IPS-15b (cell line): Measurements from ENCODE around the gene LOXL4.

ENCODE experiments used
- H3K27me3 ChIP-seq: one replicate; pipeline ENCODE4 v1.6.1; 2013; ENCODE audit warnings: low read length; ENCODE audit not compliant: control insufficient read depth, insufficient read depth
- H3K36me3 ChIP-seq: one replicate; pipeline ENCODE4 v1.6.1; 2013; ENCODE audit warnings: low read length; ENCODE audit not compliant: control insufficient read depth, insufficient read depth
- H3K4me1 ChIP-seq: one replicate; pipeline ENCODE4 v1.6.1; 2013; ENCODE audit warnings: mild to moderate bottlenecking, low read length; ENCODE audit not compliant: control insufficient read depth, insufficient read depth
- H3K4me3 ChIP-seq: one replicate; pipeline ENCODE4 v1.5.1; 2013; ENCODE audit warnings: low read depth, low read length
- H3K9ac ChIP-seq: one replicate; pipeline ENCODE4 v1.6.1; 2013; ENCODE audit warnings: low read depth, mild to moderate bottlenecking, low read length
- H3K9me3 ChIP-seq: one replicate; pipeline ENCODE4 v1.6.1; 2013; ENCODE audit warnings: mild to moderate bottlenecking, low read length; ENCODE audit not compliant: control insufficient read depth, insufficient read depth

Gene LOXL4

DNA sequence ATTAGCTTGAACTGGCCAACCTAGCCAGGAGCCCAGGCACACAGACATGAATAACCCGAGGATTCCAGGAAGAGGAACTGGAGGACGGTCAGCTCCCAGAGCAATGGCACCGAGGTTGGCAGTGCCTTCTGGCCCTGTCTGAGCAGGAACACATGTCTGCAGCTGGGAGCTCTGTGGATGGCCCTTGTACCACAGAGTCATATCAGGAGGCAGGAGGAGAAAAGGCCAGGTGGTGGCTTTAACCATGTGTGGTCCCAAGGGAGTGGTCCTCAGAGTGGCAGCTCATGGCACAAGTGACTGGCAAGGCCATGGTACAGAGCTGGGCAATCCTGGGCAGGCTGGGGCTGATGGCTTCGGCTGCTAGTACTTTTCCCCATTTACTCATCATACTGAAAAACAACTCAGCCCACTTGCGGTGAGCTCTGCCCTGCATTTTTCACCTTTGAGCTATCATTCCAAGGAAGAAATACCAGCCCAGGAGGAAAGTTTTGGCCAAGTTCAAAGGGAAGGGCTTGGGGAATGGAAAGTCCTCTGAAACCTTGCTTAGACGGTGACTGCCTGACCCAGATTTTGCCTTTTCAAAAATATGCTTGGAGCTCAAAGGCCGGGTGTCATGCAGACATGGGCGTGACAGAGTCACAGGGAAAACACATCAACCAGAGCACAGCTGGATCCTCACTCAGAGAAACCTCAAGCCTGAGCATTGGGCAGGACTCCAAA, 25.7 kb upstream of the LOXL4 start:
- H3K9ac ChIP-seq, result no peak overlapping the region
- no peaks in the 10 kb centered on the region for H3K9me3 ChIP-seq

DNA sequence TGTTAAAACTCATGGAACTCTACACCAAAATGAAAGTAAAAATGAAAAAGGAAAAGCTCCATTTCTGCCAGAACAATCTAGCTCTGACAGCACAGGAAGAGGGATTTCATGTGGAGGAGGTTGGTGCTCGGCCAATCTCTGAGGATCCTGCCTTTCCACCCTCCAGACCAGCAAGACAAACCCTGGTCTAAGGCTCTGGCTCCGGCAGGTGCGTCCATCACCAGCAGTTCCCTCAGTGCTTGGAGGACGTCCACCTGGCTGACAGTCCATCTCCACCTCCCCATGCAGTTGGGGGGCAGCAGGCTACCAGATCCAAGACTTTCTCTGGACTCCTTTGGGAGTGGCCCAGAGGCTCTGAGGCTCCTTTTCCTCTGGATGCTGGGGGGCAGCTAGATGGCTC, 25.0 kb upstream of the LOXL4 start:
- Histone ChIP-seq H3K36me3 (no peaks in the 10 kb centered on the region), H3K4me3 (no peak overlapping the region), H3K9me3 (no peaks in the 10 kb centered on the region), H3K4me1 (peaks cover 8% of the 10 kb centered on the region), H3K27me3 (no peaks in the 10 kb centered on the region), H3K9ac (no peak overlapping the region)

More for the DNA sequence above, 25.7 kb upstream of the LOXL4 start:
- Histone ChIP-seq H3K27me3 (no peaks in the 10 kb centered on the region), H3K4me3 (no peak overlapping the region), H3K36me3 (no peaks in the 10 kb centered on the region), H3K4me1 (peaks cover 8% of the 10 kb centered on the region)

DNA sequence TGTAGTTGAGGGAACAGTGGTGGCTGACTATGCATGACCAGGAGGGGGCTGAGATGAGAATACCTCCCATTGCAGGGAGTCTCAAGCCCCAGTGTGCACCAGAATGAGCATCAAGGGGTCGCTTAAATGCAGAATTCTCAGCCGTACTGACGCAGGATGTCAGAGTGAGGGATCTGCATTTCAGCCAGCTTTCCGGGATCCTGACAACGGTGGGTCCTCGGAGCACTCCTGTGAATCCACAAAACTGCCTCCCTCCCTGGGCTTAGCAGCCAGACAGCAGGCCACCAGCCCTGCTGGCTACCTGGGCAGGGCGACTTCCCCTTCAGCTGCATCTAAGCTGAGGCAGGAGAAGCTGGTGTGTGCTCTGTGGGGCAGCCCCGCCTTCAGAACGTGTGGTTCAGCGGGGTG, 21.8 kb upstream of the LOXL4 start:
- Histone ChIP-seq H3K36me3 (no peaks in the 10 kb centered on the region), H3K27me3 (no peaks in the 10 kb centered on the region), H3K4me3 (no peak overlapping the region), H3K9me3 (no peaks in the 10 kb centered on the region), H3K9ac (no peak overlapping the region), H3K4me1 (no peaks in the 10 kb centered on the region)

DNA sequence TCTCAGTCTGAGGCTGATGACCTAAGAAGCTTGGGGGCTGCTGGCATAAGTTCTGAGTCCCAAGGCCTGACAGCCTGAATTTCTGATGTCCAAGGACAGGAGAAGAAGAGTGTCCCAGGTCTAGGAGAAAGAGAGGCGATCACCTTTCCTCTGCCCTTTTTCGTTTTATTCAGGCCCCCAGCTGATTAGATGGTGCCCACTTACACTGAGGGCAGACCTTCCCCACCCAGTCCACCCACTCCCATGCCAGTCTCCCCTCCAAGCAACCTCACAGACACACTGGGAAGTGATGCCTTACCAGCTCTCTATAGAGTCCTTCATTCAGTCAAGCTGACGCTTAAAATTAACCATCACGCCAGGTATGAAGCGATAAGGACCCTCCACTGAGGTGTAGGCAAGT, 19.3 kb upstream of the LOXL4 start:
- Histone ChIP-seq H3K9ac (no peak overlapping the region), H3K36me3 (no peaks in the 10 kb centered on the region), H3K9me3 (no peaks in the 10 kb centered on the region), H3K4me1 (no peaks in the 10 kb centered on the region), H3K4me3 (no peak overlapping the region), H3K27me3 (peaks cover 2% of the 10 kb centered on the region)

DNA sequence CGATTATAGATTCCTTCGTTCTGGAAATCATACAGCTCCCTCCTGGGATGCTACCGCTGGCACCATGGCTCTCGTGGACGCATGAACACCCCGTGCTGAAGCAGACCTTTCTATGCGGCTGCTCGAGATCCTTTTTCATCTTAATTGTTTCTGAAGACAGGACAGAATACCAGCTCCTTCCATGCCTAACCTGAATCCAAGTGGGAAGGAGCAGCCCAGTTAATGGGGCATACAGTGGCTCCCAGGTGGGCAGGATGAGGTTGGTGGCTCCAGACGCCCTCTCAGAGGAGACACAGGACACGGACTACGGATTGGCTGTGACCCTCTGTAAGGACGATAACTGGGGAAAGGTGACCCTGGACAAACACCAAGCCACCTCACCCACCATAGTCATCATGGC, 18.4 kb upstream of the LOXL4 start:
- H3K36me3 ChIP-seq, result no peaks in the 10 kb centered on the region
- no peaks in the 10 kb centered on the region for H3K9me3 ChIP-seq
- no peak overlapping the region for H3K9ac ChIP-seq
- H3K4me3 ChIP-seq, result no peak overlapping the region
- peaks cover 2% of the 10 kb centered on the region for H3K27me3 ChIP-seq
- H3K4me1 ChIP-seq, result no peaks in the 10 kb centered on the region

DNA sequence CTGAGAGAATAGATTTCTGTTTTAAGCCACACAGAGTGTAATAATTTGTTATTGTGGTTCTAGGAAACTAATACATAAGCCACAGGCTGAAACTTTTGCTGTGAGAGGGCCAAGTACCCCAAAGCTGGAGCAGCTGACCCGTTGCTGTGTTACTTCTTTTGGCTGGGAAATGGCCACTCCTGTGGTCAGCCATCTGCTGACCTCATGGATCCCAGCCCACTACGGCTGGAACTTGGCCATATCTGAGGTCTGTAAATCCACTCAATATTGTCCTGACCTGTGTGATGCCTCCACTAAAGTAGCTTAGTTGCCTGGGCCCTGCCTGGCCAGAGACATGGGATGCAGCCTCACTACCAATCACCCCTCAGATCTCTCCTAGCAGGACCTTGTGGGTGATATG, 17.4 kb upstream of the LOXL4 start:
- no peaks in the 10 kb centered on the region for H3K9me3 ChIP-seq
- no peaks in the 10 kb centered on the region for H3K4me1 ChIP-seq
- no peak overlapping the region for H3K4me3 ChIP-seq
- H3K9ac ChIP-seq, result no peak overlapping the region
- H3K36me3 ChIP-seq, result no peaks in the 10 kb centered on the region
- H3K27me3 ChIP-seq, result peaks cover 2% of the 10 kb centered on the region

DNA sequence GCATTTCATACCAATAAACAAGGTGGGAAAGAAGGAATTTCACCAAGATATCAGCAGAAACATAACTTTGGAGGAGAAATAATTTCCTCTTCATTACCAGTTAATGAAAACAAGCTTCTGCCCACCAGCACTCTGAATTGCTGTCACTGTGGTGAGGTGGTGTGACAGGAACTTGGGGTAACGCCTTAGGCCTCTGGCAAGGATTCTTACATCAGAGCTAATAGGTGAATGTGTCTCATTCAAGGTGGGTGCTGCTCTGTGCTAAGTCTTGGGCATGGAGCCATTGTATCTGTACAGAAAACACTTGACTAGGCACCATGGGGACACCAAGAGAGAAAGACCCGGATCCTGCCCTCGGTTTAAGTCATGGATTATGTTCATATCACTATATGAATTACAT, 8.3 kb upstream of the LOXL4 start:
- Histone ChIP-seq H3K36me3 (no peaks in the 10 kb centered on the region), H3K9ac (no peak overlapping the region), H3K27me3 (no peaks in the 10 kb centered on the region), H3K9me3 (no peaks in the 10 kb centered on the region), H3K4me3 (no peak overlapping the region), H3K4me1 (peaks cover 4% of the 10 kb centered on the region)

DNA sequence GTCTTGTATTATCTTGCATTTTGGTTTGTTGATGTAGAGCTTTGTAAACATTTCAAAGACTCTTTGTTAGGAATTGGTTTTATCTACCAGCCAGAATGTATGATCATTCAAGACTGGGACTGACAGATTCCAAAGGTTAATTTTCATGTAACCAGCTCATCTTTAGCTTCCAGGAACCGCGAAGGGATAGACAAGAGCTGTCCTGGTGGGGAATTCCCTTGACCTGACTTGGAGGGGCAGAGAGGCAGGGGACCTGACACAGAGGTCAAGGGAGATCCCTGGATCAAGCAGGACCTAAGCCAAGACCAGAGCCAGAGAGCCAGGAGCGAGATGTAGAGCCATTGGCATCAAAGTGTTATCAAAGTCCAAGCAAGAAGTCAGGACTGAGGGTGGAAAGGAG, 6.6 kb upstream of the LOXL4 start:
- H3K27me3 ChIP-seq, result no peaks in the 10 kb centered on the region
- H3K4me1 ChIP-seq, result peaks cover 9% of the 10 kb centered on the region

DNA sequence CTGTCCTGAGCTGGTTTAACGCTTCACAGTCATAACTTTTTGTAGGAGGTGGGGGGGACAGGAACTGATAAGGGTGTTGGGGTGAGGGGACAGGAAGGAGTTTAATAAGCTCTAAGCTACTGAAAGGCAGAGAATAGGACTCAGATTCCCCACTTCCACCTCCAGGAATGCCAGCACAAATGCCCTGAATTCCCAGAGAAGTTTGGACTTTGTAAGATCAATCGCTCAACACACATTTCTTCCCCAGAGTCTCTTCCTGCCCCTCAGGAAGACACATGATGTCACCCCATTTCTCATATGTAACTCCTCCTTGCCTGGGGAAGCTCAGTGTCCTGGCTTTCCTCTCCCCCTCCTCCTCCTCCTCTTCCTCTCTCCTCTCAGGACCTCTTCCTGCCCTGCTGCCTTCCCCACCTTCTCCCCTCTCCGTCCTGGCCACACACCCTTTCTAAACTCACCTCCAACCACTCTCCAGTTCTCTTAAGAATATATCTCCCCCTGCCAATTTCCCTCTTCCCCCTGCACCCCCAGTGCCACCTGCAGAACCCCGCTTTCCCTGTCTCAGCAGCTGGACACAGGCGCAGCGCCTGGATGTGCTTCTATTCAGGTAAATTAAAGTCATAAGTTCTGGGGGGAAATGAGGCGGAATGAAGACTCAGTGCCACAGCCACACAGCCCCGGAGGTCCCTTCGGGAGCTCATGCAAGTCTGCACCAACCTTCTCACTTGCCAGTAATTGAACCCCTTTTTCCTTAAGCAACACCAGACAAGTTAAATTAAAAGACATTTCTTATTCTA, 5.3 kb upstream of the LOXL4 start:
- Histone ChIP-seq H3K9ac (no peak overlapping the region), H3K9me3 (no peaks in the 10 kb centered on the region), H3K27me3 (no peaks in the 10 kb centered on the region), H3K4me3 (no peak overlapping the region), H3K4me1 (peaks cover 9% of the 10 kb centered on the region), H3K36me3 (no peaks in the 10 kb centered on the region)

More for the DNA sequence above, 6.6 kb upstream of the LOXL4 start:
- Histone ChIP-seq H3K9ac (no peak overlapping the region), H3K9me3 (no peaks in the 10 kb centered on the region), H3K36me3 (no peaks in the 10 kb centered on the region), H3K4me3 (no peak overlapping the region)

DNA sequence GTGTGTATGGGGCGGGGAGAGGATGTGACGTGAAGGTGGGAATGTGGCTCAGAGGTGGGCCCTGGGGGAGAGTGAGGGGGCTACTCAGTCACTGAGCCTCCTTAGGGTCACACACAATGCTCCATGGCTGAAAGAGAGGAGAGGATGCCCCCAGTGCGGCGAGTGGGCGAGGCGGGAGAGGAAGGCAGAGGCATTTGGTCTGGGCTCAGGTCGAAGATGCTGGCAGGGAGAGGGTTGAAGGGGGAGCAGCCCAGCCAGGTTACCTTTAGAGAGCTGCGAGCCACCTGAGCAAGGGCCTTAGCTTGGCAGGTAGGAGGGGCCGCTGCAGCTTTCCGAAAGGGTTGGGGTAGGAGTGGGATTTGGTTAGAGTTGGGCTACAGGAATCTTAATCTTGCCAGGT, 4.7 kb upstream of the LOXL4 start:
- H3K4me3 ChIP-seq, result no peak overlapping the region
- no peak overlapping the region for H3K9ac ChIP-seq
- H3K27me3 ChIP-seq, result no peaks in the 10 kb centered on the region
- H3K9me3 ChIP-seq, result no peaks in the 10 kb centered on the region
- peaks cover 9% of the 10 kb centered on the region for H3K4me1 ChIP-seq
- H3K36me3 ChIP-seq, result no peaks in the 10 kb centered on the region

DNA sequence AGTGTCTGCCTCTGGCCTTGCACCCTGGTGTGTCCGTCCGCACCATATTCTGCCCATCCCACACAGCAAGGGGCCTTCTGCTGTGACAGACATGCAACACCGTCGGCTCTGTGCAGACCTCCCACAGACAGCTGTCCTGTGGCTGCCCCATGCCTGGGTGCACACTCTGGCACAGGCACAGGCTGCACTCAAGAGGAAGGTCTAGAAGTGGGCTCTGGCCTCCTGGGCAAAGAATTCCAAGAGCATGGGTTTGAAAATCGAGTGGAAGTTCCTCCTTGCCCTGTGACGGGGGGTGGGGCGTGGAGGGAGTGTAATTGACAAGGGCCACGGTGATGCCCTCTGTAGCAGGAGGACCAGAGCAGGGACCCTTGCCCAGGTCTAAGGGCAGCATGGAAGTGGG, 4.3 kb upstream of the LOXL4 start:
- Histone ChIP-seq H3K9me3 (no peaks in the 10 kb centered on the region), H3K36me3 (no peaks in the 10 kb centered on the region), H3K27me3 (peaks cover 4% of the 10 kb centered on the region), H3K4me1 (peaks cover 12% of the 10 kb centered on the region), H3K4me3 (no peak overlapping the region), H3K9ac (no peak overlapping the region)

DNA sequence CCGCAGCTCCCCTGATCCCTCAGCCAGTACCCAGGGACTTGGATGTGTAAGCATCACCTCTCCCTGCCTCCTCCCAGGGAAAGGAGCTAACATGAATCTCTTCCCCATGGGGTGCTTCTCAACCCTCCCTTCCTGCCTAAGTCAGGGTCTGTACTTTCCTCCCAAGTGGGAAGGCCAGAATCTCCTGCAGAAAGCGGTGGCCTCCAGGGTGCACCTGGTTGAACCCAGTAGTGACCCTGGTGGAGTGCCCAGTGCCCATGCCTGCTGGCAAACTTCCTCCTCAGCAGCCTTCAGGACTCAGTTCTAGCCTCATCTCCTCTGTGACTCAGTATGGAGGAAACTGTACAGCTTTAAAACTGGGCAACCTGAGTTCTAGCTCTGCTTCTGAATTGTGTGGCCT, 2.8 kb upstream of the LOXL4 start:
- Histone ChIP-seq H3K9ac (no peak overlapping the region), H3K36me3 (no peaks in the 10 kb centered on the region), H3K4me1 (peaks cover 12% of the 10 kb centered on the region), H3K9me3 (no peaks in the 10 kb centered on the region), H3K4me3 (no peak overlapping the region), H3K27me3 (peaks cover 4% of the 10 kb centered on the region)
